Liver (tissue), 9 donors: Measurements from ENCODE around the gene ATP11C. TPM values are rescaled to one million over a fixed set of nuclear protein-coding genes. Genes with fewer than 3 reads are reported as not detected.
A peak's percentile ranks its signal among the peaks of the same experiment; 100 is the strongest.

Source experiments
- DNase-seq: peaks from one replicate; pipeline ENCODE4 v3.0.0-alpha.2; 2017; ENCODE audit warnings: low spot score
- H3K27ac ChIP-seq, 2 donors: one replicate each; pipeline ENCODE4 v1.7.0; 2013; ENCODE audit warnings: inconsistent platforms in 2 of 2, low read length in 2 of 2, control low read depth in 1 of 2, low read depth in 1 of 2, mild to moderate bottlenecking in 1 of 2
- H3K27me3 ChIP-seq, 4 donors: one replicate each; pipeline versions ENCODE4 v1.6.1 to v1.7.0; 2013; ENCODE audit warnings: low read length in 3 of 4, inconsistent platforms in 1 of 4, mild to moderate bottlenecking in 1 of 4, moderate library complexity in 1 of 4; ENCODE audit not compliant: control insufficient read depth in 4 of 4, insufficient read depth in 4 of 4
- H3K36me3 ChIP-seq, 4 donors: one replicate each; pipeline versions ENCODE4 v1.6.1 to v1.7.0; 2013; ENCODE audit warnings: low read length in 3 of 4, mild to moderate bottlenecking in 3 of 4, low read depth in 1 of 4, moderate library complexity in 1 of 4; ENCODE audit not compliant: control insufficient read depth in 4 of 4, insufficient read depth in 3 of 4
- H3K4me1 ChIP-seq, 4 donors: one replicate each; pipeline versions ENCODE4 v1.6.1 to v1.7.0; 2013; ENCODE audit warnings: low read length in 3 of 4, mild to moderate bottlenecking in 3 of 4, moderate library complexity in 1 of 4; ENCODE audit not compliant: control insufficient read depth in 4 of 4, insufficient read depth in 4 of 4
- H3K4me3 ChIP-seq, 3 donors: one replicate each; pipeline versions ENCODE4 v1.6.1 to v1.7.0; 2013; ENCODE audit warnings: low read length in 3 of 3, control low read depth in 1 of 3, low read depth in 1 of 3, mild to moderate bottlenecking in 1 of 3
- H3K9ac ChIP-seq, 2 donors: one replicate each; pipeline ENCODE4 v1.7.0; 2013; ENCODE audit warnings: low read length in 2 of 2, mild to moderate bottlenecking in 2 of 2, moderate library complexity in 2 of 2, control low read depth in 1 of 2, low read depth in 1 of 2
- H3K9me3 ChIP-seq, 4 donors: one replicate each; pipeline versions ENCODE4 v1.6.1 to v1.7.0; 2013; ENCODE audit warnings: low read length in 3 of 4; ENCODE audit not compliant: control insufficient read depth in 4 of 4
- EGR1 ChIP-seq, 2 donors: IDR thresholded peaks; 2 replicates each; pipeline ENCODE4 v1.6.1; 2016 to 2018; ENCODE audit warnings: antibody characterized with exemption in 2 of 2, low read depth in 2 of 2
- FOXA1 ChIP-seq: IDR thresholded peaks from 2 replicates; pipeline ENCODE4 v1.6.1; 2016; ENCODE audit warnings: antibody characterized with exemption
- FOXA2 ChIP-seq: IDR thresholded peaks from 2 replicates; pipeline ENCODE4 v1.6.1; 2016; ENCODE audit warnings: antibody characterized with exemption
- RAD21 ChIP-seq, 2 donors: IDR thresholded peaks; 2 replicates each; pipeline ENCODE4 v1.6.1; 2016; ENCODE audit warnings: antibody characterized with exemption in 2 of 2, mild to moderate bottlenecking in 2 of 2
- RXRA ChIP-seq, 2 donors: IDR thresholded peaks; 2 replicates each; pipeline ENCODE4 v1.6.1; 2017 to 2018; ENCODE audit warnings: antibody characterized with exemption in 2 of 2, mild to moderate bottlenecking in 1 of 2
- SP1 ChIP-seq: IDR thresholded peaks from 2 replicates; pipeline ENCODE4 v1.6.1; 2018; ENCODE audit warnings: antibody characterized with exemption, mild to moderate bottlenecking
- TAF1 ChIP-seq: conservative IDR thresholded peaks from 2 replicates; pipeline ENCODE4 v1.6.1; 2016; ENCODE audit warnings: antibody characterized with exemption, mild to moderate bottlenecking
- YY1 ChIP-seq: IDR thresholded peaks from 2 replicates; pipeline ENCODE4 v1.6.1; 2016; ENCODE audit warnings: antibody characterized with exemption, mild to moderate bottlenecking
- WGBS: extraction: QIAGEN DNeasy Blood & Tissue Kit; methylation state at CpG from one replicate; pipeline ENCODE4 v1.1.7; 2013; 5-methylcytosine and 5-hydroxymethylcytosine counted together
- polyA plus RNA-seq, 2 donors: library from polyadenylated mRNA; stranded (reverse) in 1 of 2; unstranded in 1 of 2; fragments of 200-250 nt in 1 of 2; fragments of >200 nt in 1 of 2; fragmentation: Nextera tagmentation in 1 of 2; extraction: Ambion mirVana in 1 of 2; gene quantifications; one replicate each; pipeline versions ENCODE4 v1.2.1 to v1.2.3, GENCODE V29; 2013 to 2015
- total RNA-seq, 2 donors: library from RNA; depleted of rRNA; stranded (reverse); fragments of >200 nt; gene quantifications; one replicate each; pipeline ENCODE4 v1.2.3, GENCODE V29; 2014
- TF ChIP-seq, protein P1 (sequence below): IDR thresholded peaks from 2 replicates; pipeline ENCODE4 v1.6.1; 2016; ENCODE audit warnings: antibody characterized with exemption
- TF ChIP-seq, protein P2 (sequence below): fragments of 150-350 bp; IDR thresholded peaks from 2 replicates; pipeline ENCODE4 v1.5.1; 2017; ENCODE audit warnings: improper control_type of control experiment, low read depth, low read length; ENCODE audit not compliant: missing input control
- TF ChIP-seq, protein P3 (sequence below): IDR thresholded peaks from 2 replicates; pipeline ENCODE4 v1.6.1; 2016; ENCODE audit warnings: antibody characterized with exemption, mild to moderate bottlenecking
- donor health status: healthy.
- donor health status: healthy.
- donor health status: healthy.
- donor health status: healthy.
- donor health status: healthy.

ATP11C gene
- total and polyA plus RNA-seq, 4 donors = 11.8 to 52.1 (median 18.9) TPM

DNA sequence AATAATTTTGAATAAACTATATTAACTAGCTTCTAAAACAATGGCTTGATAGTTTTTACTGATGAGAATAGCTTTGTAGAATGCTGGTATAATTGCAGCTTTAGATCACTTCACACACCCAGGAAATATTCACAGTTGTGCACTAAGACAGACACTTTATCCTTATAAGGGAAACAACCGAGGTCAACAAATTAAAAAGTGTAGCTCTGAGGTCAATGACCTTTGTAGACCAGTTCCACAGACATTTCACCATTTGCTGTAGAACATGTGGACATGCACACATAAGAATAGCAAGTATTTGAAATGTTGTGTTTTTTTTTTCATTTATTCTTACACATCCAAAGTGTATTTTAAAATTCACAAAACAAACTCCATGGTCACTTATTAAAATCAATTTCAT, 148.9 kb downstream of the ATP11C start:
- peaks cover 0 to 17% (median 9%) of the 10 kb centered on the region in 4 donors for H3K36me3 ChIP-seq
- peak; percentile 20 for TF ChIP-seq SP1
- TF ChIP-seq, protein P1, sequence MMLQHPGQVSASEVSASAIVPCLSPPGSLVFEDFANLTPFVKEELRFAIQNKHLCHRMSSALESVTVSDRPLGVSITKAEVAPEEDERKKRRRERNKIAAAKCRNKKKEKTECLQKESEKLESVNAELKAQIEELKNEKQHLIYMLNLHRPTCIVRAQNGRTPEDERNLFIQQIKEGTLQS = no peak
- peak; percentile 63 to 72 for TF ChIP-seq RXRA (IDR thresholded peaks at IDR 0.05)
- TF ChIP-seq, protein P2, sequence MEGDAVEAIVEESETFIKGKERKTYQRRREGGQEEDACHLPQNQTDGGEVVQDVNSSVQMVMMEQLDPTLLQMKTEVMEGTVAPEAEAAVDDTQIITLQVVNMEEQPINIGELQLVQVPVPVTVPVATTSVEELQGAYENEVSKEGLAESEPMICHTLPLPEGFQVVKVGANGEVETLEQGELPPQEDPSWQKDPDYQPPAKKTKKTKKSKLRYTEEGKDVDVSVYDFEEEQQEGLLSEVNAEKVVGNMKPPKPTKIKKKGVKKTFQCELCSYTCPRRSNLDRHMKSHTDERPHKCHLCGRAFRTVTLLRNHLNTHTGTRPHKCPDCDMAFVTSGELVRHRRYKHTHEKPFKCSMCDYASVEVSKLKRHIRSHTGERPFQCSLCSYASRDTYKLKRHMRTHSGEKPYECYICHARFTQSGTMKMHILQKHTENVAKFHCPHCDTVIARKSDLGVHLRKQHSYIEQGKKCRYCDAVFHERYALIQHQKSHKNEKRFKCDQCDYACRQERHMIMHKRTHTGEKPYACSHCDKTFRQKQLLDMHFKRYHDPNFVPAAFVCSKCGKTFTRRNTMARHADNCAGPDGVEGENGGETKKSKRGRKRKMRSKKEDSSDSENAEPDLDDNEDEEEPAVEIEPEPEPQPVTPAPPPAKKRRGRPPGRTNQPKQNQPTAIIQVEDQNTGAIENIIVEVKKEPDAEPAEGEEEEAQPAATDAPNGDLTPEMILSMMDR = no peak
- peak in 1 of 2 donors; percentile 14 for TF ChIP-seq RAD21 (IDR thresholded peaks at IDR 0.05)
- TF ChIP-seq, protein P3, sequence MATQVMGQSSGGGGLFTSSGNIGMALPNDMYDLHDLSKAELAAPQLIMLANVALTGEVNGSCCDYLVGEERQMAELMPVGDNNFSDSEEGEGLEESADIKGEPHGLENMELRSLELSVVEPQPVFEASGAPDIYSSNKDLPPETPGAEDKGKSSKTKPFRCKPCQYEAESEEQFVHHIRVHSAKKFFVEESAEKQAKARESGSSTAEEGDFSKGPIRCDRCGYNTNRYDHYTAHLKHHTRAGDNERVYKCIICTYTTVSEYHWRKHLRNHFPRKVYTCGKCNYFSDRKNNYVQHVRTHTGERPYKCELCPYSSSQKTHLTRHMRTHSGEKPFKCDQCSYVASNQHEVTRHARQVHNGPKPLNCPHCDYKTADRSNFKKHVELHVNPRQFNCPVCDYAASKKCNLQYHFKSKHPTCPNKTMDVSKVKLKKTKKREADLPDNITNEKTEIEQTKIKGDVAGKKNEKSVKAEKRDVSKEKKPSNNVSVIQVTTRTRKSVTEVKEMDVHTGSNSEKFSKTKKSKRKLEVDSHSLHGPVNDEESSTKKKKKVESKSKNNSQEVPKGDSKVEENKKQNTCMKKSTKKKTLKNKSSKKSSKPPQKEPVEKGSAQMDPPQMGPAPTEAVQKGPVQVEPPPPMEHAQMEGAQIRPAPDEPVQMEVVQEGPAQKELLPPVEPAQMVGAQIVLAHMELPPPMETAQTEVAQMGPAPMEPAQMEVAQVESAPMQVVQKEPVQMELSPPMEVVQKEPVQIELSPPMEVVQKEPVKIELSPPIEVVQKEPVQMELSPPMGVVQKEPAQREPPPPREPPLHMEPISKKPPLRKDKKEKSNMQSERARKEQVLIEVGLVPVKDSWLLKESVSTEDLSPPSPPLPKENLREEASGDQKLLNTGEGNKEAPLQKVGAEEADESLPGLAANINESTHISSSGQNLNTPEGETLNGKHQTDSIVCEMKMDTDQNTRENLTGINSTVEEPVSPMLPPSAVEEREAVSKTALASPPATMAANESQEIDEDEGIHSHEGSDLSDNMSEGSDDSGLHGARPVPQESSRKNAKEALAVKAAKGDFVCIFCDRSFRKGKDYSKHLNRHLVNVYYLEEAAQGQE = no peak
- no peak for TF ChIP-seq YY1
- TF ChIP-seq EGR1 (IDR thresholded peaks at IDR 0.05; ENCODE audit: low read depth in 2 of 2) = no peak
- TF ChIP-seq FOXA1 = no peak
- 17% methylated on average over 1 of the region's 1 CpG for WGBS
- H3K4me1 ChIP-seq = no peaks in the 10 kb centered on the region
- no peak overlapping the region for H3K9ac ChIP-seq
- H3K9me3 ChIP-seq = no peaks in the 10 kb centered on the region
- H3K4me3 ChIP-seq = no peak overlapping the region
- no peak for DNase-seq
- H3K27me3 ChIP-seq = no peaks in the 10 kb centered on the region
- no peak overlapping the region for H3K27ac ChIP-seq

DNA sequence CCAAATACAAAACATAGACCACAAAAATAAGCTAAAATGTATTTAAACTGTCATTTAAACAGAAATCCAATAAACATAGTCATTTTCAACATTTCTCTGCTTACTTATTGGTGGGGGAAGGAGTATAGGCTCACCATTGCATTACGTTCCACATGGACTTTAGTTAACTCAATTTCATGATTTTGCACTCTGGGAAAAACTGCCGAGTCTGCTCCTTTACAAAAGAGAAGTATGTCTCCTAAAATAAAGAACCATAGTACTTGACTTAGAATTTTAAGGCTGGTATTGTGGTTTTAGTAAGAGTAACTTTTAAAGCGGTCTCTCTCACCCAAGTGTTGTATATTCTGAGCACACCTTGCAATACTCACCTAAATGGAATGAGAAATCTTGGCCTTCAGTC, 149.8 kb downstream of the ATP11C start:
- TF ChIP-seq EGR1 (IDR thresholded peaks at IDR 0.05; ENCODE audit: low read depth in 2 of 2) (no peak), TAF1 (no peak), YY1 (no peak), FOXA2 (no peak), FOXA1 (no peak)
- TF ChIP-seq, protein P1 = no peak
- TF ChIP-seq, protein P2 = no peak
- no peak overlapping the region for H3K27ac ChIP-seq
- no peak overlapping the region for H3K4me3 ChIP-seq
- H3K36me3 ChIP-seq = peaks cover 0 to 16% (median 9%) of the 10 kb centered on the region in 4 donors
- no peak for DNase-seq
- WGBS = 92% methylated on average over 3 of the region's 3 CpGs
- H3K9me3 ChIP-seq = no peaks in the 10 kb centered on the region
- no peak overlapping the region for H3K9ac ChIP-seq
- no peaks in the 10 kb centered on the region for H3K27me3 ChIP-seq
- no peaks in the 10 kb centered on the region for H3K4me1 ChIP-seq
